ENCODE results near the gene ZNF732. TPM values are rescaled to one million over a fixed set of nuclear protein-coding genes. Genes with fewer than 3 reads are reported as not detected.
"Not testable (repeated sequence)": the region's sequence is repeated elsewhere in the genome, so short reads cannot be mapped to it uniquely, and the experiment has no call there.

Gene ZNF732
- total RNA-seq, 4 donors from 2014 or later = 1.4 to 2.3 (median 1.7) TPM

DNA sequence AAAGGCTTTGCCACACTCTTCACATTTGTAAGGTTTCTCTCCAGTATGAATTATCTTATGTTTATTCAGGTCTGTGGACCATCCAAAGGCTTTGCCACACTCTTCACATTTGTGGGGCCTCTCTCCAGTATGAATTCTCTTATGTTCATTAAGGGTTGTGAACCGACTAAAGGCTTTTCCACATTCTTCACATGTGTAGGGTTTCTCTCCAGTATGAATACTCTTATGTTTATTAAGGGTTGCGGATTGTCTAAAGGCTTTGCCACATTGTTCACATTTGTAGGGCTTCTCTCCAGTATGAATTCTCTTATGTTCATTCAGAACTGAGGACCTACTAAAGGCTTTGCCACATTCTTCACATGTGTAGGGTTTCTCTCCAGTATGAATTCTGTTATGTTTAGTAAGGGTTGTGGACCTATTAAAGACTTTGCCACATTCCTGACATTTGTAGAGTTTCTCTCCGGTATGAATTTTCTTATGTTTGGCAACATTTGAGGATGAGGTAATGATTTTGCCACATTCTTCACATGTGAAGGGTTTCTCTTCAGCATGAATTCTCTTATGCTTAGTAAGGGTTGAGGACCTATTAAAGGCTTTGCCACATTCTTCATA lies 33.7 kb downstream of the ZNF732 start:
- 92 to 98% methylated on average over 3 of the region's 3 CpGs for WGBS, 2 donors

DNA sequence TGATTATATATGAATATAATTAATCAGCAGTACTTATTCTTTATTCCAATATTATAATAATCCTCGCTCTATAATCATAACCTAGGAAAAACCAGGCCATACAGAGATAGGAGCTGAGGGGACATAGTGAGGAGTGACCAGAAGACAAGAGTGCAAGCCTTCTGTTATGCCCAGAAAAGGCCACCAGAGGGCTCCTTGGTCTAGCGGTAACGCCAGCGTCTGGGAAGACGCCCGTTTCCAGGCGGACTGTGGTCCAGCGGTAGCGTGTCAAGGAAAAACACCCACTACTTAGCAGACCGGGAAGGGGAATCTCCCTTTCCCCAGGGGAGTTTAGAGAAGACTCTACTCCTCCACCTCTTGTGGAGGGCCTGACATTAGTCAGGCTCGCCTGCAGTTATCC lies 46.0 kb downstream of the ZNF732 start:
- H3K27me3 ChIP-seq; H3K4me3 ChIP-seq; H3K4me1 ChIP-seq; DNase-seq; intact Hi-C loops (cut with DNase I); H3K27ac ChIP-seq: not testable (repeated sequence)
- Histone ChIP-seq H3K9me3 (peaks cover 0 to 97% (median 86%) of the 10 kb centered on the region in 3 donors), H3K36me3 (peaks cover 0 to 27% (median 0%) of the 10 kb centered on the region in 3 donors)
- WGBS, 2 donors = 82 to 83% methylated on average over 11 of the region's 11 CpGs

More for the DNA sequence above, 33.7 kb downstream of the ZNF732 start:
- no peak overlapping the region for H3K27ac ChIP-seq
- H3K9me3 ChIP-seq = peaks cover 0 to 95% (median 72%) of the 10 kb centered on the region in 3 donors
- no peaks in the 10 kb centered on the region for H3K27me3 ChIP-seq
- peaks cover 0 to 11% (median 0%) of the 10 kb centered on the region in 3 donors for H3K36me3 ChIP-seq
- DNase-seq = no peak
- H3K4me1 ChIP-seq = no peaks in the 10 kb centered on the region
- no peak overlapping the region for H3K4me3 ChIP-seq
- intact Hi-C loops (cut with DNase I) = no loop called here
- TF ChIP-seq CTCF (IDR thresholded peaks at IDR 0.05) (no peak), POLR2A (IDR thresholded peaks at IDR 0.05) (no peak)

DNA sequence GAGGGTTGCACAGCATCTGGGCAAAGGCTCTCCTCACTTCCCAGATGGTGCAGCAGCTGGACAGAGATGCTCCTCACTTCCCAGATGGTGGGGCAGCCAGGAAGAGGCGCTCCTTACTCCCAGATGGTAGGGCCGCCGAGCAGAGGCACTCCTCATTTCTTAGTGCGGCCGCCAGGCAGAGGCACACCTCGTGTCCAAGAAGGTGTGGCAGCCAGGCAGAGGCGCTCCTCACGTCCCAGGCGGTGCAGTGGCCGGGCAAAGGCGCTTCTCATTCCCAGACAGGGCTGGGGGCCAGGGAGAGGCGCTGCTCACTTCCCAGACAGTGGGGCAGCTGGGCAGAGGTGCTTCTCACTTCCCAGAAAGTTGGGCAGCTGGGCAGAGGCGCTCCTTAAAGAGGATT lies 48.8 kb downstream of the ZNF732 start:
- H3K9me3 ChIP-seq = peaks cover 0 to 98% (median 74%) of the 10 kb centered on the region in 3 donors
- no peaks in the 10 kb centered on the region for H3K4me1 ChIP-seq
- WGBS, 2 donors = 92 to 95% methylated on average over 4 to 6 of the region's 13 CpGs
- H3K27me3 ChIP-seq = no peaks in the 10 kb centered on the region
- intact Hi-C loops (cut with DNase I) = no loop called here
- no peak overlapping the region for H3K4me3 ChIP-seq
- DNase-seq = no peak
- peaks cover 0 to 22% (median 0%) of the 10 kb centered on the region in 3 donors for H3K36me3 ChIP-seq
- TF ChIP-seq CTCF (IDR thresholded peaks at IDR 0.05) (no peak), POLR2A (IDR thresholded peaks at IDR 0.05) (no peak)
- H3K27ac ChIP-seq = no peak overlapping the region

DNA sequence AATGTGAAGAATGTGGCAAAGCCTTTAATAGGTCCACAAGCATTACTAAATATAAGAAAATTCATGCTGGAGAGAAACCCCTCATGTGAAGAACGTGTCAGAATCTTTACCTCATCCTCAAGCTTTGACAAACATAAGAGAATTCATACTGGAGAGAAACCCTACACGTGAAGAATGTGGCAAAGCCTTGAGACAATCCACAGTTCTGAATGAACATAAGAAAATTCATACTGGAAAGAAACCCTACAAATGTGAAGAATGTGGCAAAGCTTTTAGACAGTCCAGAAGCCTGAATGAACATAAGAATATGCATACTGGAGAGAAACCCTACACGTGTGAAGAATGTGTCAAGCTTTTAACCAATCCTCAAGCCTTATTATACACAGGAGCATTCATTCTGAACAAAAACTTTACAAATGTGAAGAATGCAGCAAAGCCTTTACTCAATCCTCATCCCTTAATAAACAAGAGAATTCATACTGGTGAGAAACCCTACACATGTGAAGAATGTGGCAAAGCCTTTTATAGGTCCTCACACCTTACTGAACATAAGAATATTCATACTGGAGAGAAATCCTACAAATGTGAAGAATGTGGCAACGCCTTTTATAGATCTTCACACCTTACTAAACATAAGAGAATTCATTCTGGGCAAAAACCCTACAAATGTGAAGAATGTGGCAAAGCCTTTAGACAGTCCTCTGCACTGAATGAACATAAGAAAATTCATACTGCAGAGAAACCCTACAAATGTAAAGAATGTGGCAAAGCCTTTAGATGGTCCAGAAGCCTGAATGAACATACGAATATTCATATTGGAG lies 51.1 kb downstream of the ZNF732 start:
- TF ChIP-seq POLR2A (IDR thresholded peaks at IDR 0.05) (no peak), CTCF (IDR thresholded peaks at IDR 0.05) (no peak)
- H3K4me3 ChIP-seq = no peak overlapping the region
- H3K9me3 ChIP-seq = peaks cover 0 to 95% (median 63%) of the 10 kb centered on the region in 3 donors
- no peaks in the 10 kb centered on the region for H3K4me1 ChIP-seq
- no peak for DNase-seq
- 78 to 81% methylated on average over 5 of the region's 5 CpGs for whole genome bisulfite sequencing, 2 donors
- intact Hi-C loops (cut with DNase I) = no loop called here
- no peaks in the 10 kb centered on the region for H3K27me3 ChIP-seq
- peaks cover 0 to 15% (median 0%) of the 10 kb centered on the region in 3 donors for H3K36me3 ChIP-seq
- H3K27ac ChIP-seq = no peak overlapping the region

DNA sequence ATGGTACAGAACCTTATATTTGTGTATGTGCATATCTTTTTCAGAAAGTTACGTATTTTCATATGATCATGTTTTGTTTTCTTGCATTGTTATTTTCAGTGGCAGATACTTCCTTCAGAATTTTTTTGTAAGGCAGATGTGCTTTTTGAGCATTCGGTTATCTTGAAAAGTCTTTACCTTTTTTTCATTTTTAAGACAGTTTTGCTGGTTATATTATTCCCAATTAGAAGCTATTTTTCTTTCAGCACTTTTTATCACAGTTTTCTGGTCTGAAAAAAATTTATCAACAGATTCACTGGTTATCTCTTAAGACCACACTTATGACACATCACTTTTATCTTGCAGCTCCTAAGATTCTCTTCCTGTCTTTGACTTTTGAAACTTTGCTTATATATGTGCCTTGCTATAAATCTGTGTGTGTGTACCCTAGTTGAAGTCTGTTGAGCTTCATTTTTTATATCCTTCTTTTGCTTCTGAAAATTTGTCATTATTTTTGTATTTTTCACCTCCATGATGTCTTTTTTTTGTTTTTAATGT lies 53.1 kb downstream of the ZNF732 start:
- WGBS, 2 donors = 82 to 92% methylated on average over 2 of the region's 2 CpGs
- Histone ChIP-seq H3K27ac (no peak overlapping the region), H3K27me3 (no peaks in the 10 kb centered on the region), H3K36me3 (peaks cover 0 to 15% (median 0%) of the 10 kb centered on the region in 3 donors), H3K4me3 (no peak overlapping the region), H3K4me1 (no peaks in the 10 kb centered on the region), H3K9me3 (peaks cover 0 to 94% (median 55%) of the 10 kb centered on the region in 3 donors)
- intact Hi-C loops (cut with DNase I) = no loop called here
- DNase-seq = no peak
- TF ChIP-seq CTCF (IDR thresholded peaks at IDR 0.05) (no peak), POLR2A (IDR thresholded peaks at IDR 0.05) (no peak)

Data from esophagus squamous epithelium (tissue), 5 donors.